ENCODE measurements around the gene DENND5B.

Gene DENND5B

GRCh38 chr12:31524791-31525495 is 66.0 kb downstream of the DENND5B start:
- no peak overlapping the region for H3K27ac ChIP-seq
- TF ChIP-seq CTCF (conservative IDR thresholded peaks at IDR 0.05) = no peak

GRCh38 chr12:31523306-31523705 is 67.6 kb downstream of the DENND5B start:
- TF ChIP-seq CTCF (conservative IDR thresholded peaks at IDR 0.05) = no peak
- H3K27ac ChIP-seq = no peak overlapping the region

GRCh38 chr12:31522607-31523006 is 68.3 kb downstream of the DENND5B start:
- peak overlapping the region; percentile 86; the same call in 1 of the 2 replicates for H3K27ac ChIP-seq
- no peak for TF ChIP-seq CTCF (conservative IDR thresholded peaks at IDR 0.05)

- no peak for TF ChIP-seq CTCF (conservative IDR thresholded peaks at IDR 0.05)
- peak overlapping the region; percentile 86; the same call in 1 of the 2 replicates for H3K27ac ChIP-seq
Measured at GRCh38 chr12:31521964-31522363, 69.0 kb downstream of the DENND5B start.

GRCh38 chr12:31519511-31519910 is 71.4 kb downstream of the DENND5B start:
- no peak for TF ChIP-seq CTCF (conservative IDR thresholded peaks at IDR 0.05)
- H3K27ac ChIP-seq = peak overlapping the region; percentile 86

- no peak for TF ChIP-seq CTCF (conservative IDR thresholded peaks at IDR 0.05)
- H3K27ac ChIP-seq = peak overlapping the region; percentile 86
Measured at GRCh38 chr12:31518680-31519227, 72.2 kb downstream of the DENND5B start.

GRCh38 chr12:31517994-31518393 is 72.9 kb downstream of the DENND5B start:
- TF ChIP-seq CTCF (conservative IDR thresholded peaks at IDR 0.05) = no peak
- H3K27ac ChIP-seq = peak overlapping the region; percentile 86
